ENCODE data around the gene PDE8A. TPM values are rescaled to one million over a fixed set of nuclear protein-coding genes. Genes with fewer than 3 reads are reported as not detected.

Gene PDE8A
- total and polyA plus RNA-seq, 9 donors, result 14.1 to 32.7 (median 24.0) TPM

- WGBS (ENCODE audit: insufficient coverage), result 68% methylated on average over 4 of the region's 4 CpGs
- Histone ChIP-seq H3K36me3 (ENCODE audit: control insufficient read depth, insufficient read depth, low read length) (peaks cover 25% of the 10 kb centered on the region), H3K27ac (ENCODE audit: low read length) (no peak overlapping the region), H3K9me3 (replicated peaks; ENCODE audit: control insufficient read depth, low read depth, low read length) (no peaks in the 10 kb centered on the region), H3K4me3 (ENCODE audit: low read length) (no peak overlapping the region), H3K27me3 (ENCODE audit: control insufficient read depth, insufficient read depth, low read length) (no peaks in the 10 kb centered on the region), H3K4me1 (ENCODE audit: control insufficient read depth, insufficient read depth, low read length) (no peaks in the 10 kb centered on the region)
- DNase-seq, result no peak
Observed at GRCh38 chr15:85071504-85071903, 89.8 kb downstream of the PDE8A start.

- H3K9me3 ChIP-seq (replicated peaks; ENCODE audit: control insufficient read depth, low read depth, low read length), result no peaks in the 10 kb centered on the region
- no peak overlapping the region for H3K4me3 ChIP-seq (ENCODE audit: low read length)
- 83% methylated on average over 3 of the region's 4 CpGs for WGBS (ENCODE audit: insufficient coverage)
- H3K4me1 ChIP-seq (ENCODE audit: control insufficient read depth, insufficient read depth, low read length), result no peaks in the 10 kb centered on the region
- no peaks in the 10 kb centered on the region for H3K27me3 ChIP-seq (ENCODE audit: control insufficient read depth, insufficient read depth, low read length)
- no peak overlapping the region for H3K27ac ChIP-seq (ENCODE audit: low read length)
- H3K36me3 ChIP-seq (ENCODE audit: control insufficient read depth, insufficient read depth, low read length), result peaks cover 26% of the 10 kb centered on the region
- no peak for DNase-seq
Observed at GRCh38 chr15:85072917-85073316, 91.3 kb downstream of the PDE8A start.

- WGBS (ENCODE audit: insufficient coverage), result 92% methylated on average over 1 of the region's 3 CpGs
- Histone ChIP-seq H3K9me3 (replicated peaks; ENCODE audit: control insufficient read depth, low read depth, low read length) (no peaks in the 10 kb centered on the region), H3K36me3 (ENCODE audit: control insufficient read depth, insufficient read depth, low read length) (peaks cover 21% of the 10 kb centered on the region), H3K27ac (ENCODE audit: low read length) (no peak overlapping the region), H3K4me3 (ENCODE audit: low read length) (no peak overlapping the region), H3K27me3 (ENCODE audit: control insufficient read depth, insufficient read depth, low read length) (no peaks in the 10 kb centered on the region), H3K4me1 (ENCODE audit: control insufficient read depth, insufficient read depth, low read length) (no peaks in the 10 kb centered on the region)
- DNase-seq, result no peak
Observed at GRCh38 chr15:85073556-85074194, 92.0 kb downstream of the PDE8A start.

- H3K27ac ChIP-seq (ENCODE audit: low read length), result no peak overlapping the region
- no peaks in the 10 kb centered on the region for H3K4me1 ChIP-seq (ENCODE audit: control insufficient read depth, insufficient read depth, low read length)
- WGBS (ENCODE audit: insufficient coverage), result no CpG with 5 or more reads among the region's 2 CpGs
- no peak overlapping the region for H3K4me3 ChIP-seq (ENCODE audit: low read length)
- no peaks in the 10 kb centered on the region for H3K9me3 ChIP-seq (replicated peaks; ENCODE audit: control insufficient read depth, low read depth, low read length)
- H3K36me3 ChIP-seq (ENCODE audit: control insufficient read depth, insufficient read depth, low read length), result peaks cover 21% of the 10 kb centered on the region
- no peaks in the 10 kb centered on the region for H3K27me3 ChIP-seq (ENCODE audit: control insufficient read depth, insufficient read depth, low read length)
- no peak for DNase-seq
Observed at GRCh38 chr15:85086855-85087254, 105.2 kb downstream of the PDE8A start.

- WGBS (ENCODE audit: insufficient coverage), result no CpG with 5 or more reads among the region's 5 CpGs
- Histone ChIP-seq H3K9me3 (replicated peaks; ENCODE audit: control insufficient read depth, low read depth, low read length) (no peaks in the 10 kb centered on the region), H3K27me3 (ENCODE audit: control insufficient read depth, insufficient read depth, low read length) (no peaks in the 10 kb centered on the region), H3K27ac (ENCODE audit: low read length) (no peak overlapping the region), H3K36me3 (ENCODE audit: control insufficient read depth, insufficient read depth, low read length) (peaks cover 33% of the 10 kb centered on the region), H3K4me3 (ENCODE audit: low read length) (no peak overlapping the region), H3K4me1 (ENCODE audit: control insufficient read depth, insufficient read depth, low read length) (no peaks in the 10 kb centered on the region)
- no peak for DNase-seq
Observed at GRCh38 chr15:85088300-85088699, 106.6 kb downstream of the PDE8A start.

- Histone ChIP-seq H3K36me3 (ENCODE audit: control insufficient read depth, insufficient read depth, low read length) (peaks cover 36% of the 10 kb centered on the region), H3K4me3 (ENCODE audit: low read length) (no peak overlapping the region), H3K27me3 (ENCODE audit: control insufficient read depth, insufficient read depth, low read length) (no peaks in the 10 kb centered on the region), H3K9me3 (replicated peaks; ENCODE audit: control insufficient read depth, low read depth, low read length) (no peaks in the 10 kb centered on the region), H3K4me1 (ENCODE audit: control insufficient read depth, insufficient read depth, low read length) (no peaks in the 10 kb centered on the region), H3K27ac (ENCODE audit: low read length) (no peak overlapping the region)
- 88% methylated on average over 3 of the region's 5 CpGs for WGBS (ENCODE audit: insufficient coverage)
- DNase-seq, result no peak
Observed at GRCh38 chr15:85089929-85090597, 108.4 kb downstream of the PDE8A start.

- 100% methylated on average over 1 of the region's 2 CpGs for WGBS (ENCODE audit: insufficient coverage)
- Histone ChIP-seq H3K4me3 (ENCODE audit: low read length) (no peak overlapping the region), H3K4me1 (ENCODE audit: control insufficient read depth, insufficient read depth, low read length) (no peaks in the 10 kb centered on the region), H3K27me3 (ENCODE audit: control insufficient read depth, insufficient read depth, low read length) (no peaks in the 10 kb centered on the region), H3K27ac (ENCODE audit: low read length) (no peak overlapping the region), H3K9me3 (replicated peaks; ENCODE audit: control insufficient read depth, low read depth, low read length) (no peaks in the 10 kb centered on the region), H3K36me3 (ENCODE audit: control insufficient read depth, insufficient read depth, low read length) (peaks cover 36% of the 10 kb centered on the region)
- DNase-seq, result no peak
Observed at GRCh38 chr15:85091990-85092389, 110.3 kb downstream of the PDE8A start.

GRCh38 chr15:85094685-85095084 lies 113.0 kb downstream of the PDE8A start:
- DNase-seq, result no peak
- H3K27me3 ChIP-seq (ENCODE audit: control insufficient read depth, insufficient read depth, low read length), result no peaks in the 10 kb centered on the region
- no peaks in the 10 kb centered on the region for H3K4me1 ChIP-seq (ENCODE audit: control insufficient read depth, insufficient read depth, low read length)
- H3K27ac ChIP-seq (ENCODE audit: low read length), result no peak overlapping the region
- no peak overlapping the region for H3K4me3 ChIP-seq (ENCODE audit: low read length)
- peaks cover 37% of the 10 kb centered on the region for H3K36me3 ChIP-seq (ENCODE audit: control insufficient read depth, insufficient read depth, low read length)
- 96% methylated on average over 3 of the region's 3 CpGs for WGBS (ENCODE audit: insufficient coverage)
- H3K9me3 ChIP-seq (replicated peaks; ENCODE audit: control insufficient read depth, low read depth, low read length), result no peaks in the 10 kb centered on the region

GRCh38 chr15:85095566-85095965 lies 113.9 kb downstream of the PDE8A start:
- 100% methylated on average over 1 of the region's 6 CpGs for WGBS (ENCODE audit: insufficient coverage)

GRCh38 chr15:85097250-85097649 lies 115.6 kb downstream of the PDE8A start:
- no peaks in the 10 kb centered on the region for H3K9me3 ChIP-seq (replicated peaks; ENCODE audit: control insufficient read depth, low read depth, low read length)

More at GRCh38 chr15:85095566-85095965, 113.9 kb downstream of the PDE8A start:
- no peaks in the 10 kb centered on the region for H3K9me3 ChIP-seq (replicated peaks; ENCODE audit: control insufficient read depth, low read depth, low read length)
- H3K4me1 ChIP-seq (ENCODE audit: control insufficient read depth, insufficient read depth, low read length), result no peaks in the 10 kb centered on the region
- DNase-seq, result no peak
- no peaks in the 10 kb centered on the region for H3K27me3 ChIP-seq (ENCODE audit: control insufficient read depth, insufficient read depth, low read length)
- peaks cover 36% of the 10 kb centered on the region for H3K36me3 ChIP-seq (ENCODE audit: control insufficient read depth, insufficient read depth, low read length)
- H3K4me3 ChIP-seq (ENCODE audit: low read length), result no peak overlapping the region
- H3K27ac ChIP-seq (ENCODE audit: low read length), result no peak overlapping the region

More at GRCh38 chr15:85097250-85097649, 115.6 kb downstream of the PDE8A start:
- Histone ChIP-seq H3K27me3 (ENCODE audit: control insufficient read depth, insufficient read depth, low read length) (no peaks in the 10 kb centered on the region), H3K27ac (ENCODE audit: low read length) (no peak overlapping the region), H3K36me3 (ENCODE audit: control insufficient read depth, insufficient read depth, low read length) (peaks cover 35% of the 10 kb centered on the region), H3K4me3 (ENCODE audit: low read length) (no peak overlapping the region), H3K4me1 (ENCODE audit: control insufficient read depth, insufficient read depth, low read length) (no peaks in the 10 kb centered on the region)
- DNase-seq, result no peak
- 72% methylated on average over 2 of the region's 5 CpGs for WGBS (ENCODE audit: insufficient coverage)
